ENCODE data around the gene NLRP9.

The NLRP9 gene

GRCh38 chr19:55687281-55688201, 50.7 kb downstream of the NLRP9 start:
- no peak overlapping the region for H3K4me3 ChIP-seq (ENCODE audit: low read depth, low read length)
- DNase-seq (ENCODE audit: low read depth, low spot score): no peak
- no peak for TF ChIP-seq CTCF (IDR thresholded peaks at IDR 0.05; ENCODE audit: low read depth, low read length)
- in situ Hi-C loops (cut with HindIII; ENCODE audit: low sequenced_read_pairs): no loop called here

- no peak for DNase-seq (ENCODE audit: low read depth, low spot score)
- no peak overlapping the region for H3K4me3 ChIP-seq (ENCODE audit: low read depth, low read length)
- no peak for TF ChIP-seq CTCF (IDR thresholded peaks at IDR 0.05; ENCODE audit: low read depth, low read length)
- in situ Hi-C loops (cut with HindIII; ENCODE audit: low sequenced_read_pairs): no loop called here
Measured at GRCh38 chr19:55686311-55687050, 51.7 kb downstream of the NLRP9 start.

- in situ Hi-C loops (cut with HindIII; ENCODE audit: low sequenced_read_pairs): no loop called here
- TF ChIP-seq CTCF (IDR thresholded peaks at IDR 0.05; ENCODE audit: low read depth, low read length): no peak
- no peak for DNase-seq (ENCODE audit: low read depth, low spot score)
- no peak overlapping the region for H3K4me3 ChIP-seq (ENCODE audit: low read depth, low read length)
Measured at GRCh38 chr19:55685776-55686175, 52.4 kb downstream of the NLRP9 start.

- in situ Hi-C loops (cut with HindIII; ENCODE audit: low sequenced_read_pairs): no loop called here
- no peak for TF ChIP-seq CTCF (IDR thresholded peaks at IDR 0.05; ENCODE audit: low read depth, low read length)
- no peak for DNase-seq (ENCODE audit: low read depth, low spot score)
- H3K4me3 ChIP-seq (ENCODE audit: low read depth, low read length): no peak overlapping the region
Measured at GRCh38 chr19:55684946-55685681, 53.1 kb downstream of the NLRP9 start.

- TF ChIP-seq CTCF (IDR thresholded peaks at IDR 0.05; ENCODE audit: low read depth, low read length): no peak
- in situ Hi-C loops (cut with HindIII; ENCODE audit: low sequenced_read_pairs): no loop called here
- no peak overlapping the region for H3K4me3 ChIP-seq (ENCODE audit: low read depth, low read length)
- no peak for DNase-seq (ENCODE audit: low read depth, low spot score)
Measured at GRCh38 chr19:55683449-55684261, 54.5 kb downstream of the NLRP9 start.
